ENCODE data around the gene TMEM106B.

TMEM106B gene

GRCh38 chr7:12229046-12229445 lies 18.0 kb downstream of the TMEM106B start:
- DNase-seq: no peak

- no peak for DNase-seq
These were observed 20.0 kb downstream of the TMEM106B start for GRCh38 chr7:12231097-12231496.

- no peak for DNase-seq
These were observed 22.1 kb downstream of the TMEM106B start for GRCh38 chr7:12233175-12233574.

GRCh38 chr7:12234334-12234865 lies 23.3 kb downstream of the TMEM106B start:
- DNase-seq: no peak

- DNase-seq: no peak
These were observed 24.9 kb downstream of the TMEM106B start for GRCh38 chr7:12235970-12236369.

GRCh38 chr7:12237007-12237406 lies 25.9 kb downstream of the TMEM106B start:
- DNase-seq: no peak

- no peak for DNase-seq
These were observed 28.7 kb downstream of the TMEM106B start for GRCh38 chr7:12239806-12240205.

GRCh38 chr7:12244129-12244528 lies 33.0 kb downstream of the TMEM106B start:
- DNase-seq: peak; percentile 72

- DNase-seq: no peak
These were observed 33.6 kb downstream of the TMEM106B start for GRCh38 chr7:12244694-12245093.

- no peak for DNase-seq
These were observed 38.6 kb downstream of the TMEM106B start for GRCh38 chr7:12249706-12250105.

GRCh38 chr7:12250232-12250631 lies 39.1 kb downstream of the TMEM106B start:
- no peak for DNase-seq

GRCh38 chr7:12256090-12256489 lies 45.0 kb downstream of the TMEM106B start:
- DNase-seq: no peak

- DNase-seq: no peak
These were observed 46.5 kb downstream of the TMEM106B start for GRCh38 chr7:12257582-12257981.

GRCh38 chr7:12258074-12258473 lies 47.0 kb downstream of the TMEM106B start:
- no peak for DNase-seq

GRCh38 chr7:12267542-12267941 lies 56.4 kb downstream of the TMEM106B start:
- DNase-seq: no peak

GRCh38 chr7:12269100-12269895 lies 58.2 kb downstream of the TMEM106B start:
- no peak for DNase-seq

- no peak for DNase-seq
These were observed 69.9 kb downstream of the TMEM106B start for GRCh38 chr7:12281038-12281437.

GRCh38 chr7:12287901-12288300 lies 76.8 kb downstream of the TMEM106B start:
- no peak for DNase-seq

GRCh38 chr7:12289996-12290395 lies 78.9 kb downstream of the TMEM106B start:
- no peak for DNase-seq

- no peak for DNase-seq
These were observed 79.7 kb downstream of the TMEM106B start for GRCh38 chr7:12290761-12291160.

- DNase-seq: peak; percentile 18
These were observed 80.8 kb downstream of the TMEM106B start for GRCh38 chr7:12291870-12292269.

Data from NCI-H82 (cell line).